Raji (cell line): ENCODE results near the gene TOX2.

Experiments
- POLR2A ChIP-seq: IDR thresholded peaks from 2 replicates; pipeline ENCODE4 v1.6.1; 2011; ENCODE audit warnings: low read depth, low read length, control low read depth; ENCODE audit not compliant: insufficient read depth

The TOX2 gene

GRCh38 chr20:43914311-43915210 is at the start of gene TOX2:
TOX2 (plus strand) TSS chr20:43914852; CDS start chr20:43914892, 40 bp downstream.
- no peak for TF ChIP-seq POLR2A

- no peak for TF ChIP-seq POLR2A
These were observed 46.6 kb upstream of the TOX2 start for GRCh38 chr20:43868091-43868490.

GRCh38 chr20:43870484-43870883 is 44.2 kb upstream of the TOX2 start:
- TF ChIP-seq POLR2A, result no peak

GRCh38 chr20:43878776-43879175 is 35.9 kb upstream of the TOX2 start:
- no peak for TF ChIP-seq POLR2A

GRCh38 chr20:43893930-43894329 is 20.7 kb upstream of the TOX2 start:
- TF ChIP-seq POLR2A, result no peak

- no peak for TF ChIP-seq POLR2A
These were observed 20.2 kb upstream of the TOX2 start for GRCh38 chr20:43894491-43894890.

- no peak for TF ChIP-seq POLR2A
These were observed 19.4 kb upstream of the TOX2 start for GRCh38 chr20:43895235-43895634.

- no peak for TF ChIP-seq POLR2A
These were observed 15.2 kb upstream of the TOX2 start for GRCh38 chr20:43899274-43900120.

- TF ChIP-seq POLR2A, result no peak
These were observed 14.6 kb upstream of the TOX2 start for GRCh38 chr20:43900121-43900466.

GRCh38 chr20:43900496-43900895 is 14.2 kb upstream of the TOX2 start:
- no peak for TF ChIP-seq POLR2A

- TF ChIP-seq POLR2A, result no peak
These were observed 13.4 kb upstream of the TOX2 start for GRCh38 chr20:43901296-43901695.

GRCh38 chr20:43903953-43904826 is 10.5 kb upstream of the TOX2 start:
- no peak for TF ChIP-seq POLR2A

- TF ChIP-seq POLR2A, result no peak
These were observed 9.8 kb upstream of the TOX2 start for GRCh38 chr20:43904827-43905177.

GRCh38 chr20:43906505-43907034 is 8.1 kb upstream of the TOX2 start:
- TF ChIP-seq POLR2A, result no peak

GRCh38 chr20:43909211-43909610 is 5.4 kb upstream of the TOX2 start:
- no peak for TF ChIP-seq POLR2A
